Neural cell (in vitro differentiated cells): ENCODE measurements around the gene SWAP70. TPM values are rescaled to one million over a fixed set of nuclear protein-coding genes. Genes with fewer than 3 reads are reported as not detected.

Experiments
- H2AFZ ChIP-seq: fragments of 200-600, 300-800 bp; sonication (generic), shearing (Covaris generic); 2 replicates; pipeline ENCODE4 v1.6.0; 2014; ENCODE audit warnings: low read depth, mild to moderate bottlenecking, antibody characterized with exemption, low read length, moderate library complexity
- H3F3A ChIP-seq: fragments of 200-600 bp; shearing (Covaris generic); 2 replicates; pipeline ENCODE4 v1.6.1; 2016; ENCODE audit warnings: mild to moderate bottlenecking, moderate library complexity, mixed read lengths, antibody characterized with exemption, low read length; ENCODE audit not compliant: insufficient read depth, poor library complexity, severe bottlenecking
- H3K27ac ChIP-seq: fragments of 200-600, 300-800 bp; sonication (generic), shearing (Covaris generic); 2 replicates; pipeline ENCODE4 v1.5.1; 2014; ENCODE audit warnings: mild to moderate bottlenecking, low read length, moderate library complexity
- H3K27me3 ChIP-seq: fragments of 300-800, 200-600 bp; sonication (generic), shearing (Covaris generic); 2 replicates; pipeline ENCODE4 v1.6.0; 2014; ENCODE audit warnings: mild to moderate bottlenecking, low read depth, low read length, moderate library complexity; ENCODE audit not compliant: insufficient read depth
- H3K36me3 ChIP-seq: fragments of 300-800, 200-600 bp; sonication (generic), shearing (Covaris generic); 2 replicates; pipeline ENCODE4 v1.5.1; 2014; ENCODE audit warnings: mild to moderate bottlenecking, antibody characterized with exemption, low read length, moderate library complexity; ENCODE audit not compliant: insufficient read depth
- H3K4me2 ChIP-seq: fragments of 300-800, 200-600 bp; sonication (generic), shearing (Covaris generic); 2 replicates; pipeline ENCODE4 v1.6.0; 2014; ENCODE audit warnings: mild to moderate bottlenecking, low read length
- H3K4me3 ChIP-seq: fragments of 300-800, 200-600 bp; sonication (generic), shearing (Covaris generic); 2 replicates; pipeline ENCODE4 v1.5.1; 2014; ENCODE audit warnings: mild to moderate bottlenecking, low read length, moderate library complexity
- H3K79me2 ChIP-seq: fragments of 200-600 bp; shearing (Covaris generic); replicated peaks from 2 replicates; pipeline ENCODE4 v1.6.0; 2014; ENCODE audit warnings: mild to moderate bottlenecking, low read length, moderate library complexity; ENCODE audit not compliant: insufficient read depth
- H3K9ac ChIP-seq: fragments of 300-800, 200-600 bp; sonication (generic), shearing (Covaris generic); 2 replicates; pipeline ENCODE4 v1.6.1; 2016; ENCODE audit warnings: mild to moderate bottlenecking, low read length, mixed read lengths
- H3K9me2 ChIP-seq: fragments of 200-600 bp; shearing (Covaris generic); 2 replicates; pipeline ENCODE4 v1.6.1; 2016; ENCODE audit warnings: mild to moderate bottlenecking, low read length, mixed read lengths; ENCODE audit not compliant: insufficient read depth
- H3K9me3 ChIP-seq: fragments of 200-600, 300-800 bp; sonication (generic), shearing (Covaris generic); 2 replicates; pipeline ENCODE4 v1.6.1; 2016; ENCODE audit warnings: mild to moderate bottlenecking, mixed run types, low read length, moderate library complexity, mixed read lengths
- H4K20me1 ChIP-seq: fragments of 200-600 bp; shearing (Covaris generic); 2 replicates; pipeline ENCODE4 v1.6.1; 2016; ENCODE audit warnings: mild to moderate bottlenecking, mixed run types; ENCODE audit not compliant: insufficient read depth
- EP300 ChIP-seq: fragments of 450-650 bp; conservative IDR thresholded peaks from 2 replicates; pipeline ENCODE4 v1.6.1; 2014; ENCODE audit warnings: antibody characterized with exemption, mild to moderate bottlenecking, moderate library complexity; ENCODE audit not compliant: poor library complexity, severe bottlenecking
- EZH2 ChIP-seq: fragments of 200-600, 300-800 bp; shearing (Covaris generic), sonication (generic); IDR thresholded peaks from 2 replicates; pipeline ENCODE4 v1.6.1; 2014; ENCODE audit warnings: antibody characterized with exemption, low read length, borderline replicate concordance, mild to moderate bottlenecking; ENCODE audit not compliant: insufficient read depth, poor library complexity, severe bottlenecking
- MXI1 ChIP-seq: fragments of 450-650 bp; conservative IDR thresholded peaks from 2 replicates; pipeline ENCODE4 v1.6.1; 2014; ENCODE audit warnings: antibody characterized with exemption, mild to moderate bottlenecking; ENCODE audit not compliant: poor library complexity, severe bottlenecking
- POLR2AphosphoS5 ChIP-seq: IDR thresholded peaks from 2 replicates; pipeline ENCODE4 v1.6.1; 2012
- RAD21 ChIP-seq: fragments of 450-650 bp; conservative IDR thresholded peaks from 2 replicates; pipeline ENCODE4 v1.6.1; 2014; ENCODE audit warnings: antibody characterized with exemption, mild to moderate bottlenecking, moderate library complexity
- SMC3 ChIP-seq: fragments of 450-650 bp; conservative IDR thresholded peaks from 2 replicates; pipeline ENCODE4 v1.6.1; 2014; ENCODE audit warnings: antibody characterized with exemption, mild to moderate bottlenecking, moderate library complexity; ENCODE audit not compliant: poor library complexity
- TAF1 ChIP-seq: IDR thresholded peaks from 2 replicates; pipeline ENCODE4 v1.6.1; 2012; ENCODE audit warnings: low read depth
- polyA plus RNA-seq: library from polyadenylated mRNA; depleted of rRNA; stranded (reverse); fragments of >200 nt; gene quantifications from 2 replicates; pipeline ENCODE4 v1.2.3, GENCODE V29; 2014
- TF ChIP-seq, protein P1 (sequence below): fragments of 450-650 bp; IDR thresholded peaks from 2 replicates; pipeline ENCODE4 v1.5.1; 2014; ENCODE audit warnings: antibody characterized with exemption, mild to moderate bottlenecking, moderate library complexity; ENCODE audit not compliant: poor library complexity, severe bottlenecking
- TF ChIP-seq, protein P2 (sequence below): IDR thresholded peaks from 2 replicates; pipeline ENCODE4 v1.6.1; 2012; ENCODE audit warnings: borderline replicate concordance

SWAP70 gene
- polyA plus RNA-seq, 1 donor from 2014 or later, result 1.4 TPM

DNA sequence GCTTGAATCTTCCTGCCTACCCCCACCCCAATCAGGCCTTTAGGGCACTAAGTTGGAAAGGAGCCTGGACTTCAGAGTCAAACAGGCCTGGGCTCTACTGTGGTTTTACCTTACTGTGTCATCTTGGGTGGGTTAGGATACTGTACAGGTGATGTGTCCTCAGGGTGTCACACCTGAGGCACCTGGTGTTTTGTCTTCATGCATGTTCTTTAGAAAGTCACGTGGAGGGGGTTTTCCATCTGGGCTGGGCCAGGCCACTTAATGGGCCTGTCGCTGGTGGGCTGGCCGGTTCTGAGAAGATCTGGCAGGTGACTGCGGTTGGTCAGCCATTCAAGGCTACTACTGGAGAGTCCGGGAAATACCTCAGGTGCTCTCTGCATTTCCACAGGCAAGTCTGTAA lies 92.6 kb downstream of the SWAP70 start (continued):
- TF ChIP-seq EZH2 (no peak), SMC3 (no peak), MXI1 (no peak)

DNA sequence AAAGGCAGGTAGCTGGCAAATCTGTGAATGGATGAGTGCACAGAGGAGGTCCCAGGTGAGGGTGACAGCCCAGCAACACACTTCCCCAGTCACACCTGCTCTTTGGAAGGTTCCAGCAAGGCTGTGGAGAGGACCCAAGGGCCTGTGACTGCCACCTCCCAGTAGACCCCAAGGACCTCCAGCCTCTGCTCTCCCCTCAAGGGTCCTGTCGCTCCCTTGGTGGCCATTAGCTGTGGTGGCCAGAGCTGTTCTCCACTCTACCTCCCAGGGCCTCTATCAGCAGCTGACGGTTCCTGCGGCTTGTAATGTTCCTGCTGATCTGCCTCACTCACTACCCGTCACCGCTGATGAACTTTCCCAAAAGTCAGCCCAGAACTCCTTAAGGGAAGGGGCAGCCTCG lies 93.0 kb downstream of the SWAP70 start:
- H2AFZ ChIP-seq, result no peak overlapping the region
- TF ChIP-seq EP300 (no peak), SMC3 (no peak), TAF1 (no peak), RAD21 (no peak), MXI1 (no peak), POLR2AphosphoS5 (no peak), EZH2 (no peak)
- TF ChIP-seq, protein P1, sequence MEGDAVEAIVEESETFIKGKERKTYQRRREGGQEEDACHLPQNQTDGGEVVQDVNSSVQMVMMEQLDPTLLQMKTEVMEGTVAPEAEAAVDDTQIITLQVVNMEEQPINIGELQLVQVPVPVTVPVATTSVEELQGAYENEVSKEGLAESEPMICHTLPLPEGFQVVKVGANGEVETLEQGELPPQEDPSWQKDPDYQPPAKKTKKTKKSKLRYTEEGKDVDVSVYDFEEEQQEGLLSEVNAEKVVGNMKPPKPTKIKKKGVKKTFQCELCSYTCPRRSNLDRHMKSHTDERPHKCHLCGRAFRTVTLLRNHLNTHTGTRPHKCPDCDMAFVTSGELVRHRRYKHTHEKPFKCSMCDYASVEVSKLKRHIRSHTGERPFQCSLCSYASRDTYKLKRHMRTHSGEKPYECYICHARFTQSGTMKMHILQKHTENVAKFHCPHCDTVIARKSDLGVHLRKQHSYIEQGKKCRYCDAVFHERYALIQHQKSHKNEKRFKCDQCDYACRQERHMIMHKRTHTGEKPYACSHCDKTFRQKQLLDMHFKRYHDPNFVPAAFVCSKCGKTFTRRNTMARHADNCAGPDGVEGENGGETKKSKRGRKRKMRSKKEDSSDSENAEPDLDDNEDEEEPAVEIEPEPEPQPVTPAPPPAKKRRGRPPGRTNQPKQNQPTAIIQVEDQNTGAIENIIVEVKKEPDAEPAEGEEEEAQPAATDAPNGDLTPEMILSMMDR, result no peak
- TF ChIP-seq, protein P2, sequence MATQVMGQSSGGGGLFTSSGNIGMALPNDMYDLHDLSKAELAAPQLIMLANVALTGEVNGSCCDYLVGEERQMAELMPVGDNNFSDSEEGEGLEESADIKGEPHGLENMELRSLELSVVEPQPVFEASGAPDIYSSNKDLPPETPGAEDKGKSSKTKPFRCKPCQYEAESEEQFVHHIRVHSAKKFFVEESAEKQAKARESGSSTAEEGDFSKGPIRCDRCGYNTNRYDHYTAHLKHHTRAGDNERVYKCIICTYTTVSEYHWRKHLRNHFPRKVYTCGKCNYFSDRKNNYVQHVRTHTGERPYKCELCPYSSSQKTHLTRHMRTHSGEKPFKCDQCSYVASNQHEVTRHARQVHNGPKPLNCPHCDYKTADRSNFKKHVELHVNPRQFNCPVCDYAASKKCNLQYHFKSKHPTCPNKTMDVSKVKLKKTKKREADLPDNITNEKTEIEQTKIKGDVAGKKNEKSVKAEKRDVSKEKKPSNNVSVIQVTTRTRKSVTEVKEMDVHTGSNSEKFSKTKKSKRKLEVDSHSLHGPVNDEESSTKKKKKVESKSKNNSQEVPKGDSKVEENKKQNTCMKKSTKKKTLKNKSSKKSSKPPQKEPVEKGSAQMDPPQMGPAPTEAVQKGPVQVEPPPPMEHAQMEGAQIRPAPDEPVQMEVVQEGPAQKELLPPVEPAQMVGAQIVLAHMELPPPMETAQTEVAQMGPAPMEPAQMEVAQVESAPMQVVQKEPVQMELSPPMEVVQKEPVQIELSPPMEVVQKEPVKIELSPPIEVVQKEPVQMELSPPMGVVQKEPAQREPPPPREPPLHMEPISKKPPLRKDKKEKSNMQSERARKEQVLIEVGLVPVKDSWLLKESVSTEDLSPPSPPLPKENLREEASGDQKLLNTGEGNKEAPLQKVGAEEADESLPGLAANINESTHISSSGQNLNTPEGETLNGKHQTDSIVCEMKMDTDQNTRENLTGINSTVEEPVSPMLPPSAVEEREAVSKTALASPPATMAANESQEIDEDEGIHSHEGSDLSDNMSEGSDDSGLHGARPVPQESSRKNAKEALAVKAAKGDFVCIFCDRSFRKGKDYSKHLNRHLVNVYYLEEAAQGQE, result no peak

DNA sequence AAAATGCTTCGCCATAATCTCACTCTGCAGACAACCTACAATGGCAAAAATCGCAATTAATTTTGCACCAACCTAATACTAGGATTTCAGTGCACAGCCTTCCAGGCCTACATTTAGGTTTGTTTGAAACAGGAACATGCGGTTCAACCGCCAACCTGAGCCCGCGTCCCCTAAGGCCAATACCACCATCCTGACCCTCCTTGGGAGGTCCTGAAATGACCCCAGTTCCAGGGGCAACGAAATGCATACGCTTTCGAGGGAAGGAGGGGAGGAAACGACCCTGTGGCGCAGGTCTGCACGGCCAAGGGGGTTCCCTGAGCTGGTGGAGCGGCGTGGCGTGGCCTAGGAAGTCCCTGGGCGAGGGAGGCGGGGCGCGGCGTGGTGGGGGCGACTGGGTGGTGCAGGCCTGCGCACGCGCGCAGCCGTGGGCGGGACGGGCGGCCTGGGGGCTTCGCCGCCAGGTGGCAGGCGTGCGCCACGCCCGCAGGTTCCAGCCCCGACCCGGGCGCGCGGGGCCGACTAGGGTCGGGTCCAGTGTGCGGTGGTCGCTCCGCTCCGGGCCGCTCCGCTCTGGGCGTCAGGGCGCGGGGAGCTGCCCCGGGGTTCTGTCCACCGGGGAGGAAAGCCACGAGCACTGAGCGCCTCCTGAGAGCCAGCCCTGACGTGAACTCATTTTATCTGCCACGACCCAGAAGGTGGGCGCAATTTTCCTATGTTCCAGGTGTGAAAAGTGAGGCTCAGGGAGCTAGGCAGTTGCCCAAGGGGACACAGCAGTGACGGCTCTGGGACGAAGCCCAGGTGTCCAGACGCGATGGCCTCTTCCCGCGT lies 94.1 kb downstream of the SWAP70 start:
- Histone ChIP-seq H3K4me2 (no peak overlapping the region), H3K4me3 (peak overlapping the region; percentile 64), H3K9me3 (no peaks in the 10 kb centered on the region), H3K27ac (no peak overlapping the region), H4K20me1 (no peaks in the 10 kb centered on the region), H2AFZ (peak overlapping the region; percentile 14), H3K36me3 (no peaks in the 10 kb centered on the region), H3K27me3 (peaks cover 7% of the 10 kb centered on the region), H3K9ac (peak overlapping the region; percentile 23), H3F3A (no peaks in the 10 kb centered on the region), H3K79me2 (no peaks in the 10 kb centered on the region), H3K9me2 (no peaks in the 10 kb centered on the region)
- TF ChIP-seq MXI1 (peak; percentile 44), RAD21 (peak; percentile 79), POLR2AphosphoS5 (no peak), TAF1 (no peak), SMC3 (peak; percentile 88)
- TF ChIP-seq, protein P1, result peak; percentile 85
- TF ChIP-seq, protein P2, result no peak

More for the DNA sequence above, 93.0 kb downstream of the SWAP70 start:
- H3K4me3 ChIP-seq, result no peak overlapping the region
- H3K9me3 ChIP-seq, result no peaks in the 10 kb centered on the region
- no peaks in the 10 kb centered on the region for H3F3A ChIP-seq
- H4K20me1 ChIP-seq, result no peaks in the 10 kb centered on the region
- no peak overlapping the region for H3K27ac ChIP-seq
- no peaks in the 10 kb centered on the region for H3K36me3 ChIP-seq
- H3K4me2 ChIP-seq, result no peak overlapping the region
- peaks cover 7% of the 10 kb centered on the region for H3K27me3 ChIP-seq
- no peak overlapping the region for H3K9ac ChIP-seq
- no peaks in the 10 kb centered on the region for H3K9me2 ChIP-seq
- no peaks in the 10 kb centered on the region for H3K79me2 ChIP-seq
